HG02678 (cell line): ENCODE measurements around the gene ANKRD17.
A peak's percentile ranks its signal among the peaks of the same experiment; 100 is the strongest.
"Not testable (repeated sequence)": the region's sequence is repeated elsewhere in the genome, so short reads cannot be mapped to it uniquely, and the experiment has no call there.

Experiments
- ATAC-seq: cut with Tn5 transposase; IDR thresholded peaks from one replicate; pipeline ENCODE4 v1.9.1; 2021; ENCODE audit warnings: mild to moderate bottlenecking, moderate library complexity; ENCODE audit not compliant: unreplicated experiment

ANKRD17 gene

DNA sequence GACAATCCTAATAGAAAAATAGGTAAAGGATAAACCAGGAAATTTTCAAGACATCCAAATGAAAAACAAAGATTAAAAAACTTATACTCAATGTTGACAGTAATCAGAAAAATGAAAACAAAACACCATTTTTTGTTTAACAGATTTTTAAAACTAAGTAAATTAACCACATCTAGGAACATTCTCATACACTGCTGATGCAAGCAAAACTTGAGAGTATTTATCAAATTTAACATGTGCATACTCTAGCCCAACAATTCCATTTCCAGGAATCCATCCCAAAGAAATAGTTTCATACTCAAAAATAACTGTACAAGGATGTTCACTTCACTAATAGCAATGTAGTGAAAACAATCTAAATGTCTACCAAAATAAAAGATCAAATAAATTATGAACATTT lies 11.5 kb downstream of the ANKRD17 start:
- no peak for ATAC-seq

DNA sequence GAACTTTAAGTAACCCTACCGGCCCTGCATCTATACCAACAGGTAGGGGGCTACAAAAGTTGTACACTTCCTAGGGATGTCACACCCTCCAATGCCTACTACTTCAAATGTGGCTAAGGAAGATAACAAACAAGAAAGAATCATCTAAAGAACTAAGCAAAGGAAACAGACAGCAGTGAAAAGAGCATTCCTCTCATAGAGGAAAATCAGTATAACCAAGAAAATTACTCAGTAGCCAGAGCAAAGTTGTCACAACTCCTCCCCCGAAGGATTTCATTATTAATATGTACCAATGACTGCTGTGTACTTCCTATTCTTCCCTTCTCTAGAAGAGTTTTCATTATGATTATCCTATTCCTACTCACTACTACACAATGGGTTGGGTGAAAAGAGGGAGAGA lies 12.6 kb downstream of the ANKRD17 start:
- no peak for ATAC-seq

DNA sequence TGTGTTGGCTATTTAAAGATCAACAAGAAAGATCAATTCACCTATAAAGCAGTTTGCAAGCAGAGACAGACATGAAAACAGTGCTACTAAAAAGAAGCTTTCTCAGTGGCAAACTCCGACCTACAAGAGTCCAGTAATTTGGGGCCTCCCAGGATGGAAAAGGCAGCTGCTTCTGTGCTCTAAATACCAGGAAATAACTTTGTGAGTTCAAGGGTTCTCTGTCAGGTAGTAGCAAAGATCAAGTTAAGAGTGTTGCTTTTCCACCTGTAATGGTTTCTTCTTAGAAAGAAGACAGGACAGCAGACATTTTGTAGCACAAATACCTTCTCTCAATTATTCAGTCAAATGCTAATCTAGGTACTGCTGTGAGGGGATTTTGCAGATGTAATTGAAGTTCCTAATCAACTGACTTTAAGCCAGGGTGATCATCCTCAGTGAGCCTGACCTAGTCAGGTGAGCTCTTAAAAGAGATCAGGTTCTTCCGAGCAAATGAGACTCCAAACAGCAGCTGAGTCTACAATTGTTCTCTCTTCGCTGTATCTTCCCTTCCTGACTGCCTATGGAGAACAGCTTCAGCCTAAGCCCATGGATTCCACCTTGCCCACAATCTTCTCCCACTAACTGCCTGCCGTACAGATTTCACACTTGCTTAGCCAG lies 13.5 kb downstream of the ANKRD17 start:
- ATAC-seq = no peak

DNA sequence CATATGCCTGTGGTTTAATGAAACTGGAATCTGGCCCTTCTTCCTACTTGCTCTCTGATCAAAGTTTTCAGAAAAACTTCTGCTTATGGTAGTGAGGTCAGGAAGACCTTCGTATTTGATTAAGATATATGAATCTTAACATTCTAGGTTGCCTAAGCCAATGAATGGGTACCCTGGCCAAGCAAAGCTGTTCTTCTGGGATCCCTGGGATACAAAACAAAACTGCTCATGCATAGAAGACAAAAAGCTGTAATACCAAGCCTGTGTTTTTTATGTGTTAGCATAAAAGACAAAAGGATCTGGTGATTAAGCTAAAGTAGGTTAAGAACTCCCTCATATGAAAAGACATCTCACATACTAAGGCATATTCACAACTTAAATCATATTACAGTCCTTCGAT lies 21.6 kb downstream of the ANKRD17 start:
- ATAC-seq = no peak

DNA sequence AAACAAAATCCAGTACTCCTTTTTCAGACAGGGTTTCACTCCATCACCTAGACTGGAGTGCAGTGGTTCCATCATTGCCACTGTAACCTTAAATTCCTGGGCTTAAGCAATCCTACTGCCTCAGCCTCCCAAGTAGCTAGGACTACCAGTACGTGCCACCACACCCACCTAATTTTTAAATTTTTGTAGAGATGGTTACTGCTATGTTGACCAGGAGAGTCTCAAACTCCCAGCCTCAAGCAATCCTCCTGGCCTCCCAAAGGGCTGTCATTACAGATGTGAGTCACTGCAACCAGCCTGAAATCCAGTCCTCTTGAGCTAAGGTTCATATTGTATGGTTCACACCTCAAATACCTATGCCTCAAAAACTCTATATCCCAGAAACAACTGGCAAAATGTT lies 22.4 kb downstream of the ANKRD17 start:
- no peak for ATAC-seq

DNA sequence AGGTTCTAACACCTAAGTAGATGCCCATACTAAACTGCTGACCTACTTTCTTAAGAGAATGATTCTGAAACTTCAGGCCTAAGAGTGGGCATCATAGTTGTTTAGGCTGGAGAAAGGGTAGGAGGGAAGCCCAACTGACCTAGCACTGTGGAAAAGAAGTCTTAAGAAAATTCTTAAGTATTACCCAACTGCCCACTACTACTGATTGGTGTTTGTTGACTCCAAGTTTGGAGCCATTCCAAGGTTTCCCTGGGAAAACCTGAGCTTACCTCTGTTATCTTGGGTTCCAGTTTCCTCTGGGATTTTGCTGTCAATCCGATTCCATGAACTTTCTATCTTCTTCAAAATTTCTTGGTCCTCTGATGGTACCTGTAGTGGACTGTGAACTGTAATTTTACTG lies 23.9 kb downstream of the ANKRD17 start:
- no peak for ATAC-seq

DNA sequence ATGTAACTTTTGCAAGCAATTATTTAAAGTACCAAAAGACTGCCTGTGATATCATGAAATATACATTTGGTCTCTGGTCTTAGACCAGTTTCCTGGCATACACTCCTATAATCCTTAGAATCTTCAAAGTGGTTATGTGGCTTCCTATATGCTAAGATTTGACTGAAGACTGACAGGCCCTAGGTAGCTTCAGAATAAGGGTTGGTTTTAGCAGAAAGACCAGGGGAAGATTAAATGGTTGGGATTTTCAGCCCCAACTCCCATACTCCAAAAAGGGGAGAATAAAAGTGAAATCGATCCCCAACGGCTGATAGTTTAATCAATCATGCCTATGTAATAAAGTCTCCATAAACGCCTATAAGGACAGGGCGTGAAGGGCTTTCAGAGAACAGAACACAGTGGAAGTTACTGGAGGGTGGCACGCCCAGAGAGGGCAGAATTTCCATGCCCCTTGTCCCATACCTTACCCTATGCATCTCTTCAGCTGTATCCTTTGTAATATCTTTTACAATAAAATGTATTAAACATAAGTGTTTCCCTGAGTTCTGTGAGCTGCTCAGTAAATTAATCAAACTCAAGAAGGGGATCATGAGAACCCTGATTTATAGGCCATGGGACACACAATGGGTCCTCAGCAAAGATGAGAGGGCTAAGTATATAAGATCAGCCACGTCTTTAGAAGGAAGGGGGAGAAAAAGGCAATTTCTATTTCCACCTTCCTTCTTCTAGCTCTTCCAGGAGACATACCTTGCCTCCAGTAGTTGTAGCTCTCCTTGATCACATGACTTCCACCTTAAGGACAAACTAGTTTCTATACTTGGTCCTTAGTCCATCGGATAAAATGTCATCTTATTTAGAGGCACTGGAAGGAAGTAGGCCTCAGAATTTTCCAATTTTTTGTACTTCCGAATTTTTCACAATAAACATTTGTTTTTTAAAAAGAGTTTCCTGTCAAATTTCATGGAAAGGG lies 26.8 kb downstream of the ANKRD17 start:
- no peak for ATAC-seq

DNA sequence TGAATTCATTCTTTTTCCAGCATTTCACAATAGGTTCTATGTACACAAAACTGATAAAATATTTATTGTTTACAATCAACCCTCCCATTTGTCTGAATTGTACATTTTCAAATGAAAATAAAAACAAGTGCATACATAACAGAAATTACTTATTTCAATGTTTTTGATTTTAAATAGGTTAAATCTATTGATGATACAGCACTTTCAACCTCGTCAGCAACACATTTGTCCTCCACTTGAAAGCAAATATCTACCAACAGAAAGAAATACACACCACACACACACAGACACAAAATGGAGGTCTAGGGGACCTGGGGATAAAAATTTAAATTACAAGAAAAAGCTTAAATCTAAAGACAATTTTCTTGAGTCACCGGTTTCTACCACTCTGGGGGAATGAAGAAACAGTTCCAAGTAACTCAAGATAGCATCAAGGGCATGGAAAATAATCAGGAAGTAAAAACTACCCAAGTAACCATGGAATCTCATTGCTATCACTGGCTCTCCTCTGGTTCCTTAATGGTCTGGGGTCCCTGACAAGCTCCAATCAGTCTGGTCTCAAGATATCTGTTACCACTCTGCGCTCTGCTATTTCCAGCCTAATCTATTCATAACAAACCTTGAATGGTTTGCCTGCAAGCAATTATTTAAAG lies 27.6 kb downstream of the ANKRD17 start:
- ATAC-seq = no peak

DNA sequence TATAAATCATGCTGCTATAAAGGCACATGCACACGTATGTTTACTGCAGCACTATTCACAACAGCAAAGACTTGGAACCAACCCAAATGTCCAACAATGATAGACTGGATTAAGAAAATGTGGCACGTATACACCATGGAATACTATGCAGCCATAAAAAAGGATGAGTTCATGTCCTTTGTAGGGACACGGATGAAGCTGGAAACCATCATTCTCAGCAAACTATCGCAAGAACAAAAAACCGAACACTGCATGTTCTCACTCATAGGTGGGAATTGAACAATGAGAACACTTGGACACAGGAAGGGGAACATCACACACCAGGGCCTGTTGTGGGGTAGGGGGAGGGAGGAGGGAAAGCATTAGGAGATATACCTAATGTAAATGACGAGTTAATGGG lies 29.8 kb downstream of the ANKRD17 start:
- ATAC-seq = not testable (repeated sequence)

DNA sequence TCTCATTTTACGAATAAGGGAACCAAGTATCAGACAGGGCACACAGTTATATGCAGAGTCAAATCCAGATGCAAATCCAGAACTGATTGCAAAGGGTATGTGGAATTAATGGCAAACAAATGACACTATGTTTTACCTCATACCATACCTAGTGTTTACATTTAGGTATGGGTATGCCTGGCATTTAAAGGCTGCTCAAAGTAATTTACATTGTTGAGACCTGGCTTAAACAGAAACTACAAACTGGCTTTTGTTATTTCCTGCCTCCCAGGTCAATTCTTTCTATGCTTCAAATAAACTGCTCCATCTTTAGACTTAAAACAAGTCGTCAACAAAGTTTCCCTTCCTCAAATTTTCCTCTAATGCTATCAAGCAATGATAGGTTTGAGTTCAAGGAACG lies 33.7 kb downstream of the ANKRD17 start:
- no peak for ATAC-seq

DNA sequence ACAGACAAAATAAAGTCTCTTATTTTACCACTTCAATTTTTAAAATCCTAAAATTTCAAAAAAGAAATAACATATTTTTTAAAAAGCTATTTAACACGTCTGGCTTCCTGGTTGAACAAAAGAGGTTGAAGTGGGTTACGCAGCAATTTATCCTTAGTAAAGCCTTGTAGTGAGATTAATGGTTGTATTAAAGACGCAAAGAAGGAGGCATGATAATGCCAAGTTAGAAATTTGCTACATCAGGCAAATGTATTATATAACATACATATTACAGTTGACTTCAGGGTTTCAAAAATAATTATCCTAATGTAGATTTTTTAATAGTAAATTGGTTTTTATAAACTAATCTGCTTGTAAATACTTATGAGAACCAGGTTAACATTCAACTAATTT lies 35.3 kb downstream of the ANKRD17 start:
- no peak for ATAC-seq

DNA sequence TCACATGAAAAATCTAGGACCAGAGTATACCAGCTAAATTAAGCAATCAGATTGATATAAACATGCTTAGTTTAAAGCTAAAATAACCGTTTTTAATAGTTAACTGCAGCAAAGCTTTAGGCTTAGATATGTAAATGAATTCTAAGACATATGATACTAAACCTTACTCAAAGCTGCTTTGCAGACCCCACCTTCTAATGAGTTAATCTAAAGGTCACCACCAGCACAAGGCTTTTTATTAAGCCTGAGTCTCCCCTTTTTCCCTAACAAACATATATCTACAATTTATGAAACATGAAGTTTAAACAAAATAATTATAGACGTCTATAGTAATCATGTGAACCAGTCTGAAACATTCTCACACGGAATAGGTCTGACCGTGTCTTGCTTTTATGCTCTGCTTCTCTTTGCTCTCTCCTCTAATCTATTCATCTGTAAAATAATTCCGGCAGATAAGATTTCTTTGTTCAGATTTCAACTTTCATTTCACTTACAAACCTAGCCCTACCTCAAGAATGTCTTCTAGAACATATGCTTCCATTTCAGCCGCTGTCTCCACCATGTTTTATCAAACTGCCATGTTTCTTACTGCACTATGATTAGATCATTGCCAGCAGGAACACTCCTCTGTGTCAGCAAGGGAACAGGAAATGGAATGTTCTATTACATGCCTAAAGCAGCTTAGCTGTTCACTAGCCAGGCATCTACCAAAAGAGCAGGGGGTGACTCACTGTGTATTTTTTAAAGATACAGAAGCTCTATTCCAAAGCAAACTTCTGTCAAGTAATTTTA lies 35.9 kb downstream of the ANKRD17 start:
- peak; percentile 99 for ATAC-seq

DNA sequence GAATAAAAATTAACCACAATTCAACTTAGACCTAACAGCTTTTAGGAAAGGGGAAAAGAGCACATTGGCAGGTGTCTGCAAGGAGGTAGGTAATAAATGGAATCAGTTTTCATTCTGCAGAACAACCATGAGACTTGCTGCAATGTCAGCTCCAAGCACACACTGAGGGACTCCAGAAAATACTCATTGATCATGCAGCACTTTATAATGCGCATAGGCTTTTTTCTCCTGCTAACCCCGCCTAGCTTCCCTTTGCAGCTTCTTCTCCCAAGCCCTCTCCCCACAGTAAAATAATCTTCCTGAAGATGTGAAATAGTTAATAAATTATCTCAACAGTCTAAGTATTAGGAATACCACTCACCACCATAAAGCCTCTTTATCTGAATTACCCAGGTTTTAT lies 36.9 kb downstream of the ANKRD17 start:
- ATAC-seq = no peak

DNA sequence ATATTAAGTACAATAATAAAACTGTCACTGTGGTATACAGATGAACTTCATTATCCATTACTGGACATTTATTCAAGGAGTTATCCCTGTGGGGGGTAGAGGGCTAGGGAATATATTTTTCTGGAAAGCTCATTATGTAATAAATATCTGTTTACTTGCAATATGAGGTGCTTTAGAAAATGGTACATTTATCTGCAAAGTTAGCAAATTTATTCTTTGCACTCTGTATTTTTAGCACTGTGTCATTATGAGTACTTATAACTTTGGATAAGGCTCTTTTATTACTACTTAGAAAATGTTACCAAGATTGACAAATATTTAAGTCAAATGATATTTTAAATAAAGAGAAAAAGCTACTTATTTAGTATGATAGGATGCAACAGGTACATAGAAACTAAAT lies 37.8 kb downstream of the ANKRD17 start:
- no peak for ATAC-seq

DNA sequence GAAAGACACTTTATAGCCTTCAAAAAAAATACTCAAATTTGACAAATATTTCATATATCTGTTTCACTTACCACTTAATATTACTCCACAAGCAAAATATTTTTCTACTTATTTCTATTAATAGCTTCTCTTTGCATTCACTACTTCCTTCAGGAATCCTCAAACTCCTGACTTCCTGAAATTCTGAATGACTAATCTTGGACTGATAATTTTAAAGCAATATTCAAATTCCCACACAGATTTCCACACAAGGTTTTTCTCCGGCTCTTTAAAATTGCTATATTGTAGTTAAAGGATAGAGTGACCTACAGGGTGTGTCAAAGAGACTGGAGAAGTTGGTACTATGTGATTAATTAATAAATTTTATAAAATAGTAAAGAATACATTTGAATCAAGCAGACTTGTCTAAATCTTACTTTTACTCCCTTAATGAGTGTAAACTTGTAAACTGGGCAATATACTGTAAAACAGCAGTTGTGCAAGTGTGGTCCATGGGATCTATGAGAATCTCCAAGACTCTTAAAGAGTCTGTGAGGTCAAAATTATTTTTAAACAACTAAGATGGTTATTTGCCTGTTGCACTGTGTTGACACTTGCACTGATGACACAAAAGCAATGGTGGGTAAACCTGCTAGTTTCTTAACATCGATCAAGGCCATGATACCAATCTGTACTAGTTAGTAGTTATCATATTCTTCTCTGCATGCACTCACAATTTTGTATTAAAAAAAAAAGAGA lies 44.5 kb downstream of the ANKRD17 start:
- ATAC-seq = no peak

DNA sequence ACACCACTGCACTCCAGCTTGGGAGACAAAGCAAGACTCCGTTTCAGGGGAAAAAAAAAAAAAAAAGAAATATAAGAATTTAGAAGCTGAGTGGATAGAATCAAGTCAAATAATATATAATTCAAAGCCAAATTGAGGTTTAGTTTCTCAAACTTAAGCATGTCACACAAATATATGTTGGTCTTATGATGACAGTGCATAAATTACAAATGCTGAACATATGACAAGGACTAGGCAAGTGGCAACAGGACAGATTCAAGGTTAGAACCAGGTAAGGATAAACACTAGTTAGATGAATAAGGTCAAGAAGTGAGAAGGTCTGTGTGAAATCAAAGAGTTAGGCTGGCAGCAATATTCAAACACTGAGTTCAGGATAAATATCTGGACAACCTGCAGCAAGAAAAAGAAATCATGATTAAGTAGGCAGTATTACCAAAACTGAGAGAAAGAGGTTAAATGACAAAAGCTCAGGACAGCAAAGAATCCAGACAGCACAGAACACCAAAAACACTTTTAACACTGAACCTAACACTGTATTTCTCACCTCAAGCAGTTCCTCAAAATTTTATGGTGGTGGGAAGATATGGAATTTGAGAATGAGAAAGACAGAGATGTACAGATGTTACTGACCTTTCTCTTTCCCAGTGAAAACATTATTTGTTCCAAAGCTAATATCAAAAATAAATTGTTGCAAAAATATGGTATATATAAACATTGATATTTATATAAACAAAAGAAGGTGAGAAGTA lies 45.4 kb downstream of the ANKRD17 start:
- ATAC-seq = no peak

DNA sequence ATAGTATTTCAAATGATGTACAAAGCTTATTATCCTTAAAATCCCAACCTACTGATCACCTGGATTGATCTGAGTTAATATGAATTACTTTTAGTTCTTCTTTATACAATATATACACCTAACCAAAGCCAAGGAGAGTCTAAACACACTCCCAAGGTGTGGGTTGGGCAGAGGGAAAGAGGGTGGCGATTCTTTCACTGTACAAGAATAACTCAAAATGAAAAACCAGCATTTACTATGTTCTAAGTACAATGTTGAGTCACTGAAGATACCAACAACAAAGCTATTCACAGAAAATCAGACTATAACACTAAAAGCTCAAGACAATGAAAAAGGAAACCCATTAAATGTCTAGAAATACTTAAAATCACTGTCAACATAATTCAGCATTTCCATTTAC lies 46.6 kb downstream of the ANKRD17 start:
- no peak for ATAC-seq

DNA sequence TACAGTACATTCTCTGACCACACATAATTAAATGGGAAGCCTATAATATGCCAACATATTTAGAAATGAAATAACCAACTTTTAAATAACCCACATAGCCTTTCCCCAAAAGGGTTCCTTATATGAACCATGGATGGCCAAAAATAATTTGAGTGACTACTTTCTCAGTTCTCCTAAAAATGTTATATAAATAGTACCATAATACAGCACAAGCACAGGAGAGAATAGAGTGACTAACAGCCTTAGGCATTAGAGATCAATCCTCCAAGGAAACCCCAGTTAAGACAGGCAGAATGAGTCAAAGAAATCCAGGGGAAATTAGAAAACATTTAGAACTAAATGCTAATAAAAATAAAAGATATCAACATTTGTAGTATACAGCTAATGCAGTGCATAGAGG lies 50.2 kb downstream of the ANKRD17 start:
- ATAC-seq = no peak

DNA sequence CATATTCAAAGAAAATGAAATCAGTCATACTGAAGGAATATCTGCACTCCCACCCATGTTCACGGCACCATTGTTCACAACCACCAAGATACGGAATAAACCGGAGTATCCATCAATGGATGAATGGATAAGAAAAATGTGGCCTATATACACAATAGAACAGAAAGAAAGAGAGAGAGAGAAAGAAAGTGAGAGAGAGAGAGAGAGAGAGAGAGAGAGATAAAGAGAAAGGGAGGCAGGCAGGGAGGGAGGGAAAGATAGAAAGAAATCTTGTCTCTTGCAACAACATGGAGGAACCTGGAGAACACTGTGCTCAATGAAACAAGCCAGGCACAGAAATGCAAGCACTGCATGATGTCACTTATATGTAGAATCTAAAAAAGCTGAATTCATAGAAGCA lies 52.4 kb downstream of the ANKRD17 start:
- ATAC-seq = no peak

DNA sequence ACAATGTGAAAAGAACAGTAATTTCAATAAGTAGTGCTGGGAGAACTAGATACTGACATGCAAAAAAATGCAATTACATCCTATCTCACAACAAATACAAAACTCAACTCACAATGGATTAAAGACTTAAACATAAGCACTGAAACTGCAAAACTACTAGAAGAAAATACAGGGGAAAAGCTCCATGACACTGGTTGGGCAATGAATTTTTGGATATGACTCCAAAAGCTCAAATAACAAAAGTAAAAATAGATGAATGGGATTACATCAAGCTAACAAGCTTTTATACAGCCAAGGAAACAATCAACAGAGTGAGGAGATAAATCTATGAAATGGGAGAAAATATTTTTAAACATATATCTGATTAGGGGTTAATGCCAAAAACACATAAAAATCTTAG lies 53.1 kb downstream of the ANKRD17 start:
- ATAC-seq = no peak
